ENCODE measurements around the gene KAT6B. TPM values are rescaled to one million over a fixed set of nuclear protein-coding genes. Genes with fewer than 3 reads are reported as not detected.

KAT6B gene
- total and polyA plus RNA-seq, 2 donors (not counting 1 experiment from before 2014, with no cell fraction given): 3.9 to 37.8 TPM

DNA sequence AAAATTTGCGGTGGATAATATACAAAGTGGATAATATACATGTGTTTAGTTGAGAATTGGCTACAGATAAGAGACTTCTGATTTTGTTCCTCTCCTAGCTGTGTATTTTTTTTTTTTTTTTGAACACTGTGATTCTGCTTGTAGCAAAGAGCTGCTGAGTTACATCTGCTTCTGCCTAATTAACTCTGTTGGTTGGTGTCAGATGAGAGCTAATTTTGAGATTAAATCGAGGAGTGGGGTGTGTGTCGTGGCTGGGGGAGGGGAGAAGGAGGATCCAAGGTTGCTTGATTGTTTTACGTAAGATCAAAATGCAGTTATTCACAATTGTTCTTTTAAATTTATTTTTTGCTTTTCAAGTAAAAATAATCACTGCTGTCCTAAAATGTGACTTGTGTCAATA lies 11.3 kb downstream of the KAT6B start:
- no peaks in the 10 kb centered on the region for H3K36me3 ChIP-seq (ENCODE audit: control insufficient read depth, insufficient read depth, low read length)
- H2AFZ ChIP-seq (ENCODE audit: low read length): no peak overlapping the region
- no peaks in the 10 kb centered on the region for H3K9me3 ChIP-seq (ENCODE audit: control insufficient read depth, insufficient read depth, low read depth, low read length)
- DNase-seq (ENCODE audit: low read depth in 2 of 2): no peak
- peaks cover 22% of the 10 kb centered on the region for H3K79me2 ChIP-seq (ENCODE audit: control insufficient read depth, insufficient read depth, low read length)
- TF ChIP-seq EZH2 (IDR thresholded peaks at IDR 0.05; ENCODE audit: low read length, missing control alignments): no peak
- TF ChIP-seq, protein P1, sequence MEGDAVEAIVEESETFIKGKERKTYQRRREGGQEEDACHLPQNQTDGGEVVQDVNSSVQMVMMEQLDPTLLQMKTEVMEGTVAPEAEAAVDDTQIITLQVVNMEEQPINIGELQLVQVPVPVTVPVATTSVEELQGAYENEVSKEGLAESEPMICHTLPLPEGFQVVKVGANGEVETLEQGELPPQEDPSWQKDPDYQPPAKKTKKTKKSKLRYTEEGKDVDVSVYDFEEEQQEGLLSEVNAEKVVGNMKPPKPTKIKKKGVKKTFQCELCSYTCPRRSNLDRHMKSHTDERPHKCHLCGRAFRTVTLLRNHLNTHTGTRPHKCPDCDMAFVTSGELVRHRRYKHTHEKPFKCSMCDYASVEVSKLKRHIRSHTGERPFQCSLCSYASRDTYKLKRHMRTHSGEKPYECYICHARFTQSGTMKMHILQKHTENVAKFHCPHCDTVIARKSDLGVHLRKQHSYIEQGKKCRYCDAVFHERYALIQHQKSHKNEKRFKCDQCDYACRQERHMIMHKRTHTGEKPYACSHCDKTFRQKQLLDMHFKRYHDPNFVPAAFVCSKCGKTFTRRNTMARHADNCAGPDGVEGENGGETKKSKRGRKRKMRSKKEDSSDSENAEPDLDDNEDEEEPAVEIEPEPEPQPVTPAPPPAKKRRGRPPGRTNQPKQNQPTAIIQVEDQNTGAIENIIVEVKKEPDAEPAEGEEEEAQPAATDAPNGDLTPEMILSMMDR (conservative IDR thresholded peaks at IDR 0.05 in 1 of 2, IDR thresholded peaks at IDR 0.05 in 1 of 2; ENCODE audit: low read depth in 1 of 2, low read length in 2 of 2): no peak
- H3K4me3 ChIP-seq (replicated peaks in 1 of 4; ENCODE audit: control extremely low read depth in 1 of 4, insufficient read depth in 1 of 4, low read depth in 3 of 4, low read length in 4 of 4): no peak overlapping the region
- H3K4me2 ChIP-seq (ENCODE audit: extremely low read depth, insufficient read depth, low read length): no peak overlapping the region
- no peaks in the 10 kb centered on the region for H4K20me1 ChIP-seq (ENCODE audit: control insufficient read depth, extremely low read depth, insufficient read depth, low read length)
- no peaks in the 10 kb centered on the region for H3K27me3 ChIP-seq (ENCODE audit: control insufficient read depth, insufficient read depth, low read length)
- H3K4me1 ChIP-seq (ENCODE audit: control insufficient read depth, extremely low read depth, insufficient read depth, low read length): no peaks in the 10 kb centered on the region
- H3K9ac ChIP-seq (ENCODE audit: insufficient read depth, low read length): no peak overlapping the region
- H3K27ac ChIP-seq (ENCODE audit: insufficient read depth, low read length): no peak overlapping the region

DNA sequence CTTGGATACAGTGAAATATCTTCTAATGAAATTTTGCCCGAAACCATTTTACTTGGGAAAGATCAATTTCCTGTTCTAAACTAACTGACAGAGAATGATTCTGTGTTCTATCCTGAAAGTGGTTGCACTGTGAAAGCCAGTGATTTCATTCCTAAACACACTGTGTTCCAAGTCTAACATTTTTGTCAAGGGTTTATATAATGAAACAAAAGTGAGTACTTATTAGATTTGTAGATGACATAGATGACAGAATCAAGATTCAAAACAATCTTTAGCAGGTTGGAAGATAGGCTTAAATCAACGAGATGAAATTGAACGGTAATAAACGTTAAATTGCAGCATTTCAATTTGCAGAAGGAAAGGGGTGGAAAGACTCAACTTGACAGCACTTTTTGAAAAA lies 13.3 kb downstream of the KAT6B start:
- no peak for DNase-seq (ENCODE audit: low read depth in 2 of 2)

DNA sequence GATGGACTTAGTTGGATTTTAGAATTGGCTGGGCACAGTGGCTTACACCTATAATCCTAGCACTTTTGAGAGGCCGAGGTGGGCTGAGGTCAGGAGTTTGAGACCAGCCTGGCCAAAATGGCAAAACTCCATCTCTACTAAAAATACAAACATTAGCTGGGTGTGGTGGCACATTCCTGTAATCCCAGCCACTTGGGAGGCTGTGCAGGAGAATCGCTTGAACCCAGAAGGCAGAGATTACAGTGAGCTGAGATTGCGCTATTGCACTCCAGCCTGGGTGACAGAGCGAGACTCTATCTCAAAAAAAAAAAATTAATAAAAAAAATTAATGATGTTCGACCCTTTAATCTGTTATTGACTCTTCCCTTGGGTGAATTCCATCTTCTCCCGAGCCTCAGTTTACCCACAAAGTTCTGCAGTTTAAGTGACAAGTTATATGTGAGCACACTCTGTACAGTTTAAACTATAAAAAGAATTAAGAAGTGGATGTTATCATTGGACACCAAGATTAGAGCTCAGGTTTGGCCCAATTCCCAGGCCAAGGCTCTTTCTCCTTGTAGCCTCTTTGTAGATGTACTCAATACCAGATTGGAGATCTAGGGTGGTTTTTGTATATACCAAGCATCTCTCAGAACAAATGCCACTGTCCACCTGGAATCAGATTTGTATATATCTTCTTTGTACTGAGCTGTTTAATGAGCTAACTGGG lies 15.0 kb downstream of the KAT6B start:
- H3K9me3 ChIP-seq (ENCODE audit: control insufficient read depth, insufficient read depth, low read depth, low read length): no peaks in the 10 kb centered on the region
- no peak overlapping the region for H3K4me3 ChIP-seq (replicated peaks in 1 of 4; ENCODE audit: control extremely low read depth in 1 of 4, insufficient read depth in 1 of 4, low read depth in 3 of 4, low read length in 4 of 4)
- no peak overlapping the region for H2AFZ ChIP-seq (ENCODE audit: low read length)
- no peaks in the 10 kb centered on the region for H4K20me1 ChIP-seq (ENCODE audit: control insufficient read depth, extremely low read depth, insufficient read depth, low read length)
- H3K4me1 ChIP-seq (ENCODE audit: control insufficient read depth, extremely low read depth, insufficient read depth, low read length): no peaks in the 10 kb centered on the region
- H3K9ac ChIP-seq (ENCODE audit: insufficient read depth, low read length): no peak overlapping the region
- no peaks in the 10 kb centered on the region for H3K27me3 ChIP-seq (ENCODE audit: control insufficient read depth, insufficient read depth, low read length)
- peaks cover 10% of the 10 kb centered on the region for H3K79me2 ChIP-seq (ENCODE audit: control insufficient read depth, insufficient read depth, low read length)
- TF ChIP-seq, protein P1 (conservative IDR thresholded peaks at IDR 0.05 in 1 of 2, IDR thresholded peaks at IDR 0.05 in 1 of 2; ENCODE audit: low read depth in 1 of 2, low read length in 2 of 2): no peak
- no peak for TF ChIP-seq EZH2 (IDR thresholded peaks at IDR 0.05; ENCODE audit: low read length, missing control alignments)
- DNase-seq (ENCODE audit: low read depth in 2 of 2): peak in 1 of 2 donors; percentile 44
- no peaks in the 10 kb centered on the region for H3K36me3 ChIP-seq (ENCODE audit: control insufficient read depth, insufficient read depth, low read length)
- no peak overlapping the region for H3K4me2 ChIP-seq (ENCODE audit: extremely low read depth, insufficient read depth, low read length)
- H3K27ac ChIP-seq (ENCODE audit: insufficient read depth, low read length): no peak overlapping the region

More for the DNA sequence above, 13.3 kb downstream of the KAT6B start:
- Histone ChIP-seq H3K4me3 (replicated peaks in 1 of 4; ENCODE audit: control extremely low read depth in 1 of 4, insufficient read depth in 1 of 4, low read depth in 3 of 4, low read length in 4 of 4) (no peak overlapping the region), H4K20me1 (ENCODE audit: control insufficient read depth, extremely low read depth, insufficient read depth, low read length) (no peaks in the 10 kb centered on the region), H3K9me3 (ENCODE audit: control insufficient read depth, insufficient read depth, low read depth, low read length) (no peaks in the 10 kb centered on the region), H3K4me1 (ENCODE audit: control insufficient read depth, extremely low read depth, insufficient read depth, low read length) (no peaks in the 10 kb centered on the region), H3K9ac (ENCODE audit: insufficient read depth, low read length) (no peak overlapping the region), H3K27me3 (ENCODE audit: control insufficient read depth, insufficient read depth, low read length) (no peaks in the 10 kb centered on the region), H3K36me3 (ENCODE audit: control insufficient read depth, insufficient read depth, low read length) (no peaks in the 10 kb centered on the region), H3K79me2 (ENCODE audit: control insufficient read depth, insufficient read depth, low read length) (peaks cover 17% of the 10 kb centered on the region), H3K4me2 (ENCODE audit: extremely low read depth, insufficient read depth, low read length) (no peak overlapping the region), H3K27ac (ENCODE audit: insufficient read depth, low read length) (no peak overlapping the region), H2AFZ (ENCODE audit: low read length) (no peak overlapping the region)
- TF ChIP-seq, protein P1 (conservative IDR thresholded peaks at IDR 0.05 in 1 of 2, IDR thresholded peaks at IDR 0.05 in 1 of 2; ENCODE audit: low read depth in 1 of 2, low read length in 2 of 2): no peak
- no peak for TF ChIP-seq EZH2 (IDR thresholded peaks at IDR 0.05; ENCODE audit: low read length, missing control alignments)

Data from fibroblast of lung (primary cell).